ENCODE data around the gene METTL26. TPM values are rescaled to one million over a fixed set of nuclear protein-coding genes. Genes with fewer than 3 reads are reported as not detected.
"Not testable (repeated sequence)": the region's sequence is repeated elsewhere in the genome, so short reads cannot be mapped to it uniquely, and the experiment has no call there.

Gene METTL26
- total RNA-seq, 1 experiment from 2014 or later: 115 TPM

- TF ChIP-seq KAT7 (CRISPR knock-in tag; IDR thresholded peaks at IDR 0.05; ENCODE audit: borderline replicate concordance): no peak
- TF ChIP-seq SP1 (CRISPR knock-in tag; conservative IDR thresholded peaks at IDR 0.05): no peak
- no peak for TF ChIP-seq FOXK1 (CRISPR knock-in tag; IDR thresholded peaks at IDR 0.05)
- TF ChIP-seq SOX15 (CRISPR knock-in tag; IDR thresholded peaks at IDR 0.05): no peak
These were observed 35.3 kb downstream of the METTL26 start (continued) for GRCh38 chr16:600781-601180.

DNA sequence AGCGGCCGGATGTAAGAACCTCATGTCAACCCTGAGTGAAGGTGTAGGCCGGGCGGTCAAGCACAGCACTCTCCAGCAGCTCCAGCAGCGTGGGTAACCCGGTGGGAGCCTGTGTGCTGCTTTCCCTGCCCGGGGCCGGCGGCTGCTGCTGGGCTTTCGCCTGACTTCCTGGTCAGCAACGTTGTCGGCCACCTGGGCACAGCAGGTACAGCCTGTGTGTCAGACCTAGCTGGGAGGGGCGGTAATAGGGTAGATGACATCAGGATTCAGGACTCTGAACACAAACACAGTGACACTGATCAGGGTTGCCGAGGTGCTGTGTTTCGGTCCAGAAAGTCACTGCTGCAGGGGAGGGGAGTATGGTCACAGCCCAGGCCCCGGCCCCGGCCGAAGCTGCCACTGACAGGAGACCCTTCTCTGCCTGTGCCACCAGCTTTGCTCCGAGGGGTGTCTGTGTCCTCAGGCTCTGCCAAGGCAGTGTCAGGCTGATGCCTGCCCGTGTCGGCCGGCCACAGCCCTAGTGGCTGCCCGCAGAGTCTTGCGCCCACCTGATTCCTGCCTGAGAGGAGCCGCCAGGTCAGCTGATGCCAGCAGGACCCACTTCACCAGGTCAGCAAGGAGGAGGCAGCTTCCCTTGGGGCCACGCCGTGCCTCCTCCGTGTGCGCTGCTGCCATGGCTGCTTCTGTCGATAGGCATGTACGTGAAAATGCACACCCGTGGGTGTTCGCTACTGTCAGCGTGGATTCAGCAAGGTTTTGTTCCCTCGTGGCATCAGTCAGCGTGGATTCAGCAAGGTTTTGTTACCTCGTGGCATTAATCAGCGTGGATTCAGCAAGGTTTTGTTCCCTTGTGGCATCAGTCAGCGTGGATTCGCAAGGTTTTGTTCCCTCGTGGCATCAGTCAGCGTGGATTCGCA lies 37.0 kb downstream of the METTL26 start:
- POLR2A ChIA-PET: interaction anchor here (0.7 kb wide), 1 partner anchor 207 kb away, joined by 3 read pairs; no protein-coding TSS in a partner anchor
- DNase-seq (ENCODE audit: low spot score): no peak
- no peak for TF ChIP-seq TP53 (CRISPR knock-in tag; IDR thresholded peaks at IDR 0.05)
- TF ChIP-seq GABPB1 (CRISPR knock-in tag; IDR thresholded peaks at IDR 0.05): no peak
- TF ChIP-seq CREM (CRISPR knock-in tag; IDR thresholded peaks at IDR 0.05): no peak
- TF ChIP-seq, protein P1, sequence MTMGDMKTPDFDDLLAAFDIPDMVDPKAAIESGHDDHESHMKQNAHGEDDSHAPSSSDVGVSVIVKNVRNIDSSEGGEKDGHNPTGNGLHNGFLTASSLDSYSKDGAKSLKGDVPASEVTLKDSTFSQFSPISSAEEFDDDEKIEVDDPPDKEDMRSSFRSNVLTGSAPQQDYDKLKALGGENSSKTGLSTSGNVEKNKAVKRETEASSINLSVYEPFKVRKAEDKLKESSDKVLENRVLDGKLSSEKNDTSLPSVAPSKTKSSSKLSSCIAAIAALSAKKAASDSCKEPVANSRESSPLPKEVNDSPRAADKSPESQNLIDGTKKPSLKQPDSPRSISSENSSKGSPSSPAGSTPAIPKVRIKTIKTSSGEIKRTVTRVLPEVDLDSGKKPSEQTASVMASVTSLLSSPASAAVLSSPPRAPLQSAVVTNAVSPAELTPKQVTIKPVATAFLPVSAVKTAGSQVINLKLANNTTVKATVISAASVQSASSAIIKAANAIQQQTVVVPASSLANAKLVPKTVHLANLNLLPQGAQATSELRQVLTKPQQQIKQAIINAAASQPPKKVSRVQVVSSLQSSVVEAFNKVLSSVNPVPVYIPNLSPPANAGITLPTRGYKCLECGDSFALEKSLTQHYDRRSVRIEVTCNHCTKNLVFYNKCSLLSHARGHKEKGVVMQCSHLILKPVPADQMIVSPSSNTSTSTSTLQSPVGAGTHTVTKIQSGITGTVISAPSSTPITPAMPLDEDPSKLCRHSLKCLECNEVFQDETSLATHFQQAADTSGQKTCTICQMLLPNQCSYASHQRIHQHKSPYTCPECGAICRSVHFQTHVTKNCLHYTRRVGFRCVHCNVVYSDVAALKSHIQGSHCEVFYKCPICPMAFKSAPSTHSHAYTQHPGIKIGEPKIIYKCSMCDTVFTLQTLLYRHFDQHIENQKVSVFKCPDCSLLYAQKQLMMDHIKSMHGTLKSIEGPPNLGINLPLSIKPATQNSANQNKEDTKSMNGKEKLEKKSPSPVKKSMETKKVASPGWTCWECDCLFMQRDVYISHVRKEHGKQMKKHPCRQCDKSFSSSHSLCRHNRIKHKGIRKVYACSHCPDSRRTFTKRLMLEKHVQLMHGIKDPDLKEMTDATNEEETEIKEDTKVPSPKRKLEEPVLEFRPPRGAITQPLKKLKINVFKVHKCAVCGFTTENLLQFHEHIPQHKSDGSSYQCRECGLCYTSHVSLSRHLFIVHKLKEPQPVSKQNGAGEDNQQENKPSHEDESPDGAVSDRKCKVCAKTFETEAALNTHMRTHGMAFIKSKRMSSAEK (CRISPR knock-in tag; IDR thresholded peaks at IDR 0.05; ENCODE audit: borderline replicate concordance): no peak
- TF ChIP-seq ZNF317 (CRISPR knock-in tag; IDR thresholded peaks at IDR 0.05; ENCODE audit: borderline replicate concordance, low read depth): no peak
- TF ChIP-seq MAX (CRISPR knock-in tag; IDR thresholded peaks at IDR 0.05): no peak
- no peak for TF ChIP-seq GRHL2 (CRISPR knock-in tag; IDR thresholded peaks at IDR 0.05; ENCODE audit: insufficient replicate concordance, severe bottlenecking)
- no peak for TF ChIP-seq TEAD4 (CRISPR knock-in tag; IDR thresholded peaks at IDR 0.05)
- no peak for TF ChIP-seq ZNF396 (CRISPR knock-in tag; IDR thresholded peaks at IDR 0.05; ENCODE audit: borderline replicate concordance)
- no peak for TF ChIP-seq ZNF423 (CRISPR knock-in tag; IDR thresholded peaks at IDR 0.05)
- no peak for ATAC-seq
- no peaks in the 10 kb centered on the region for H3K9me3 Mint-ChIP-seq
- no peak overlapping the region for H3K4me3 Mint-ChIP-seq
- peaks cover 12% of the 10 kb centered on the region for H3K36me3 Mint-ChIP-seq
- no peak overlapping the region for H3K27ac Mint-ChIP-seq
- no peaks in the 10 kb centered on the region for H3K4me1 Mint-ChIP-seq
- CTCF ChIA-PET: interaction anchor here (0.5 to 2.9 kb wide), 7 partner anchors 9 to 431 kb away, joined by 3 to 21 read pairs (median 4); partner anchors contain the start of genes NHLRC4 and RAB40C
- no peaks in the 10 kb centered on the region for H3K27me3 Mint-ChIP-seq (ENCODE audit: low read depth)

DNA sequence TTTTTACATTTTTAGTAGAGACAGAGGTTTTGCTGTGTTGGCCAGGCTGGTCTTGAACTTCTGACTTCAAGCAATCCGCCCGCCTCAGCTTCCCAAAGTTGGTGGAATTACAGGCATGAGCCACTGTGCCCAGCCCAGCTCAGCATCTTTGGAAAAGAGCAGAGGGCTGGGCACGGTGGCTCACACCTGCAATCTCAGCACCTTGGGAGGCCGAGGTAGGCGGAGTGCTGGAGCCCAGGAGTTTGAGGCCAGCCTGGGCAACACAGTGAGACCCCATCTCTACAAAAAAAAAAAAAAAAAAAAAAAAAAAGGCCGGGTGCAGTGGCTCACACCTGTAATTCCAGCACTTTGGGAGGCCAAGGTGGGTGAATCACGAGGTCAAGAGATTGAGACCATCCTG lies 38.5 kb downstream of the METTL26 start:
- H3K4me1 Mint-ChIP-seq; H3K27me3 Mint-ChIP-seq (ENCODE audit: low read depth); POLR2A ChIA-PET; DNase-seq (ENCODE audit: low spot score); H3K9me3 Mint-ChIP-seq; H3K27ac Mint-ChIP-seq; ATAC-seq; H3K4me3 Mint-ChIP-seq: not testable (repeated sequence)
- CTCF ChIA-PET: interaction anchor here (1.3 kb wide), 1 partner anchor 31 kb away, joined by 3 read pairs; the partner anchor contains the start of gene NHLRC4
- H3K36me3 Mint-ChIP-seq: peaks cover 12% of the 10 kb centered on the region

GRCh38 chr16:596736-597060 lies 39.4 kb downstream of the METTL26 start:
- CTCF ChIA-PET: no interaction called here
- Mint-ChIP-seq H3K27ac (no peak overlapping the region; the same call in 1 of the 2 replicates), H3K4me3 (no peak overlapping the region), H3K36me3 (peaks cover 12% of the 10 kb centered on the region), H3K4me1 (no peaks in the 10 kb centered on the region), H3K27me3 (ENCODE audit: low read depth) (peaks cover 1% of the 10 kb centered on the region; the same call in 1 of the 2 replicates), H3K9me3 (no peaks in the 10 kb centered on the region)
- DNase-seq (ENCODE audit: low spot score) (no peak), ATAC-seq (no peak)
- POLR2A ChIA-PET: no interaction called here
- TF ChIP-seq, protein P2, sequence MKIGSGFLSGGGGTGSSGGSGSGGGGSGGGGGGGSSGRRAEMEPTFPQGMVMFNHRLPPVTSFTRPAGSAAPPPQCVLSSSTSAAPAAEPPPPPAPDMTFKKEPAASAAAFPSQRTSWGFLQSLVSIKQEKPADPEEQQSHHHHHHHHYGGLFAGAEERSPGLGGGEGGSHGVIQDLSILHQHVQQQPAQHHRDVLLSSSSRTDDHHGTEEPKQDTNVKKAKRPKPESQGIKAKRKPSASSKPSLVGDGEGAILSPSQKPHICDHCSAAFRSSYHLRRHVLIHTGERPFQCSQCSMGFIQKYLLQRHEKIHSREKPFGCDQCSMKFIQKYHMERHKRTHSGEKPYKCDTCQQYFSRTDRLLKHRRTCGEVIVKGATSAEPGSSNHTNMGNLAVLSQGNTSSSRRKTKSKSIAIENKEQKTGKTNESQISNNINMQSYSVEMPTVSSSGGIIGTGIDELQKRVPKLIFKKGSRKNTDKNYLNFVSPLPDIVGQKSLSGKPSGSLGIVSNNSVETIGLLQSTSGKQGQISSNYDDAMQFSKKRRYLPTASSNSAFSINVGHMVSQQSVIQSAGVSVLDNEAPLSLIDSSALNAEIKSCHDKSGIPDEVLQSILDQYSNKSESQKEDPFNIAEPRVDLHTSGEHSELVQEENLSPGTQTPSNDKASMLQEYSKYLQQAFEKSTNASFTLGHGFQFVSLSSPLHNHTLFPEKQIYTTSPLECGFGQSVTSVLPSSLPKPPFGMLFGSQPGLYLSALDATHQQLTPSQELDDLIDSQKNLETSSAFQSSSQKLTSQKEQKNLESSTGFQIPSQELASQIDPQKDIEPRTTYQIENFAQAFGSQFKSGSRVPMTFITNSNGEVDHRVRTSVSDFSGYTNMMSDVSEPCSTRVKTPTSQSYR (CRISPR knock-in tag; IDR thresholded peaks at IDR 0.05): no peak
- TF ChIP-seq, protein P3, sequence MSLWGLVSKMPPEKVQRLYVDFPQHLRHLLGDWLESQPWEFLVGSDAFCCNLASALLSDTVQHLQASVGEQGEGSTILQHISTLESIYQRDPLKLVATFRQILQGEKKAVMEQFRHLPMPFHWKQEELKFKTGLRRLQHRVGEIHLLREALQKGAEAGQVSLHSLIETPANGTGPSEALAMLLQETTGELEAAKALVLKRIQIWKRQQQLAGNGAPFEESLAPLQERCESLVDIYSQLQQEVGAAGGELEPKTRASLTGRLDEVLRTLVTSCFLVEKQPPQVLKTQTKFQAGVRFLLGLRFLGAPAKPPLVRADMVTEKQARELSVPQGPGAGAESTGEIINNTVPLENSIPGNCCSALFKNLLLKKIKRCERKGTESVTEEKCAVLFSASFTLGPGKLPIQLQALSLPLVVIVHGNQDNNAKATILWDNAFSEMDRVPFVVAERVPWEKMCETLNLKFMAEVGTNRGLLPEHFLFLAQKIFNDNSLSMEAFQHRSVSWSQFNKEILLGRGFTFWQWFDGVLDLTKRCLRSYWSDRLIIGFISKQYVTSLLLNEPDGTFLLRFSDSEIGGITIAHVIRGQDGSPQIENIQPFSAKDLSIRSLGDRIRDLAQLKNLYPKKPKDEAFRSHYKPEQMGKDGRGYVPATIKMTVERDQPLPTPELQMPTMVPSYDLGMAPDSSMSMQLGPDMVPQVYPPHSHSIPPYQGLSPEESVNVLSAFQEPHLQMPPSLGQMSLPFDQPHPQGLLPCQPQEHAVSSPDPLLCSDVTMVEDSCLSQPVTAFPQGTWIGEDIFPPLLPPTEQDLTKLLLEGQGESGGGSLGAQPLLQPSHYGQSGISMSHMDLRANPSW (CRISPR knock-in tag; conservative IDR thresholded peaks at IDR 0.05; ENCODE audit: low read depth): no peak
- TF ChIP-seq SP1 (CRISPR knock-in tag; conservative IDR thresholded peaks at IDR 0.05) (no peak), SMAD4 (CRISPR knock-in tag; IDR thresholded peaks at IDR 0.05) (no peak), CREB1 (CRISPR knock-in tag; IDR thresholded peaks at IDR 0.05) (no peak), GABPB1 (CRISPR knock-in tag; IDR thresholded peaks at IDR 0.05) (no peak), TEAD4 (CRISPR knock-in tag; IDR thresholded peaks at IDR 0.05) (no peak), TEAD1 (CRISPR knock-in tag; IDR thresholded peaks at IDR 0.05) (no peak), FOXP1 (CRISPR knock-in tag; IDR thresholded peaks at IDR 0.05; ENCODE audit: borderline replicate concordance) (no peak)

Data from WTC11 (cell line).